A204.1 (cell line): ENCODE data around the gene COA5.

Experiments
- FAIRE-seq: peaks from 2 replicates; lab custom pipeline; 2012; peaks lifted over from hg19 to GRCh38; lab: Jason Lieb, UNC

Gene COA5

DNA sequence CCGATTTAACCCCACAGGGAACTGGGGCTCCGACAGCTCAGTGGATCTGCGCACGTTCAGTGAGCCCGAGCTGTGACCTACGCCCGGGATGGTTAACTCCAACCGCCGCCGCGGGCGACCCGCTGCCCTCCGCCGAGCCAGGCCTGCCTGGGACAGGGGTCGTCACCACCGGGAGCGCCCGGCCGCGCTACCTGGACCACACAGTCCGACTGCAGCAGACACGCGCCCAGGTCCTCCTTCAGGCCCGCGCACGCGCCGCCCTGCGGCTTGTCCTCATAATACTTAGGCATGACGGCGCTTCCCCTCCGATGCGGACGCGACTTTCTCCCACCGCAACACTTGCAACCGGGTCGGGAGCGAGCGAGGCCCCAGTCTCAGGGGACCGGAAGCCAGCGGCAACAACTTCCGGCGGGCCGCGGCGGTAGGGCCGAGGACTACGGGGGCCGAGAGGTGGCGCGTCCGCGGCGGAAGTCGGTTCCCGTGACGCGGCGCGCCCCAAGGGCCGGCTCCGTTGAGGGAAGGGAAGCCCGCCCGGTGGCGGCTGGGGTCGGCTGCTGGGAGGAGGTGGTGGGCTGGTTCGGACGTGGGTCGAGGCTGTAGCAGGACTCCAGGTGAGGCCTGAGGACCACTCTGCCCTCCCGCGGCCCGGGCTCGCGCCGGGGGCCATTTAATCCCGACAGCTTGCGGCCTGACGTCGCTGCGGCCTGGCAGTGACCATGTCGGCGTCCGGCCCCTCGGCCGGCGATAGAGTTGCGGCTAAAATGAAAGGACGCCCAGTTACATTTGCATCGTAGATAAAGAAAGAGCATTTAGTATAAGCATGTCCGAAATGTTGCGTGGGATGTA, at the start of gene COA5, which contains the start of gene UNC50:
COA5 (minus strand) TSS at position 397 of the 846 bp plus-strand sequence; CDS start at position 290, 107 bp downstream.
UNC50 (plus strand) TSS at position 474 of the 846 bp plus-strand sequence. CDS start 1,171 bp downstream, outside the sequence.
- no peak for FAIRE-seq

- FAIRE-seq = no peak
Measured at GRCh38 chr2:98656800-98657199, 48.5 kb upstream of the COA5 start.

DNA sequence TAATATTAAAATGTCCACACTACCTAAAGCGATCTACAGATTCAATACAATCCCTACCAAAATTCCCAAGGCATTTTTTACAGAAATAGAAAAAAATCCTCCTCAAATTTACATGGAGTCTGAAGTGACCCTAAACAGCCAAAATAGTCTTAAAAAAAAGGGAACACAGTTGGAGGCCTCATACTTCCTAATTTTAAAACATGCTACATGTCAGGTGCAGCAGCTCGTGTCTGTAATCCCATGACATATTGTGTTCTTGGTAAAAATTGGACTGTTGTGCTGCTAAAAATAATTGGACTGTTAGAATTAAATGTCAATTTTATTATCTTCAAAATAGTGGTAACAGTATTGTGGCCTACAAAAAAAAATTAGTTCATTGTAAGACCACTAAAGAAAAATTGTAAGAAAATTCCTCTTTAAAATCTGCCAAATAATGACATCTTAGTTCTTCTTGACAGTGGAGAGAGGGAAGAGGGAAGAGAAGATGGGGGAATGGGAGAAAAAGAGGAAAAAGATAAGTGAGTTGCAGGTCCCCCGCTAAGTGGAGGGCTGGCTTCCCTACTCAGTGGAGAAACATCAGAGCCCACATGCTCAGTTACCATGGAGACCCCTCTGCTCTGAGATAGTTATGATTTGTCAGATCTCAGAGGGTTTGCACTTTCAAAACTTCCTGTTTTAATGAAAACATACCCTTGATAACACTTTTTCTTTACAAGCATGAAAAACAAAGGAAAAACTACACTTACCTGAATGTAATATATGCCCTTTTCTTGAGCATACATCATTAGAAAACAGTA, 46.6 kb upstream of the COA5 start:
- FAIRE-seq = no peak

GRCh38 chr2:98650998-98651397, 42.7 kb upstream of the COA5 start:
- no peak for FAIRE-seq

GRCh38 chr2:98649992-98650375, 41.7 kb upstream of the COA5 start:
- FAIRE-seq = no peak

- no peak for FAIRE-seq
Measured at GRCh38 chr2:98649135-98649991, 41.1 kb upstream of the COA5 start.

- no peak for FAIRE-seq
Measured at GRCh38 chr2:98648451-98648850, 40.1 kb upstream of the COA5 start.

DNA sequence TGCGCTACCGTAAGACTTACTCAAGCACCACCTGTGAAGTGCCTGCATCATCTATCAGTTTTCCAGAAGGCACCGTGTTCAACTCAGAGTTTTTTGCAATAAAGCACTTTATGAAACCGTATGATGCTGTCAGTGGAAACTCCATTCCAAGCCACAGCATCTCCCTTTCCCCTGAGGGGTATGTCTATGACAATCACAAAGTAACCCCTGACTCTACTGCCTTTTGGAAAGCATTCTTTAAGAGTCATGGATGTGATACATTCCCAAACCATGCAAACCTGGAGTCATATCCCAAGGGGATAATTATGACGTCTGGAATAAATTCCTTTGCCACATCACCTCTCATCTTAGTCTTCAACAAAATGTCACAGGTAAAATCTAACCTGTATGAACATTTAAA, 39.3 kb upstream of the COA5 start:
- no peak for FAIRE-seq

- no peak for FAIRE-seq
Measured at GRCh38 chr2:98643496-98644100, 35.3 kb upstream of the COA5 start.

- FAIRE-seq = no peak
Measured at GRCh38 chr2:98637401-98638147, 29.3 kb upstream of the COA5 start.

DNA sequence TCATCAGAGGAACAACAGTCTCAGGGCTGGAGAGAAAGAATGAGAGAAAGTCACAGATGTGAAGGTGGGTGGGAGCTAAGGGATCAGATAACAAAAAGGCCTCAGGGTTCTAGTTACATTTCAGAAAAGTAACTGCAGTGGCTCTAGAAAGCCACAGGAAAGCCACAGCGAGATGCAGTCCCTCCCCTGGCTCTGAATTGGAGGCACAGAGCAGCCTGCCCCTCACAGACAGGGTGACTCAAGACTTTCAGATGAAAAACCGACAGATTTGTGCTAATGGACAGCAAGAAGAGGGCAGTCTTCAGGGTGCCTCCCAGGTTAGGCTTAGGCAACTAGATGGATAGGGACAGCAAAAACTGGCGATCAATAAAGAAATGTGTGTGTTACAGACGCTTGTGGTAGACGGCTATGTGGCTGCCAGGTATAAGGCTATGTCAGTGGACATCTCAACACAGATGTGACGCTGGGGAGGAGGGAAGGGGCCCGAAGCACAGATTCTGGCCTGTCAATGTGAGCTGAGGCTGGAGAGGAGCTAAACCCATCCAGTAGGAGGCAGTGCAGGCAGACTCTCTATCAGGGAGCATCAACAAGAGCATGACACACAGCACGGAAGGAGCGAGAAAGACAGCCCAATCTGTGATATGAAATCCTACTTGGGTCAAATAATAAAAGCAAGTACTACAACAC, 26.2 kb upstream of the COA5 start:
- FAIRE-seq = no peak

- FAIRE-seq = no peak
Measured at GRCh38 chr2:98632351-98632750, 24.0 kb upstream of the COA5 start.

DNA sequence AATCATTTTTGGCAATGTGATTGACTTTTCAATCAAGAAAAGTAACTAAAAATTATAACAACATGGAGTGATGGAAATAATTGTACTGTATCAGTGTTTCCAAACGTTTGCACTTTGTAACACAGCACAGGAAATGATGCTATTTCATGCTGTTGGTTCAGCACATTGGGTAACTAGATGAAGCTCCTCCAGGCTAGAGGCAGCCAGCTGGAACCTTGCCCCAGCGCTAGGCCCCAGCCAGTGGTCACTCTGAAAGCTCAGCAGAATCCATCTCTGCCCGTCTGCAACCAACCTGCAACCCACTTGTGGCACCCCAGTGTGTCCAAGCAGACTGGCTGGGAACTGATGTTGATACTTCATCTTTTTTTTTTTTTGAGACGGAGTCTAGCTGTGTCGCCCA, 15.3 kb upstream of the COA5 start:
- FAIRE-seq = no peak

- FAIRE-seq = no peak
Measured at GRCh38 chr2:98617149-98617548, 8.8 kb upstream of the COA5 start.

GRCh38 chr2:98615481-98615880, 7.2 kb upstream of the COA5 start:
- FAIRE-seq = no peak

- no peak for FAIRE-seq
Measured at GRCh38 chr2:98614024-98614739, 5.9 kb upstream of the COA5 start.

DNA sequence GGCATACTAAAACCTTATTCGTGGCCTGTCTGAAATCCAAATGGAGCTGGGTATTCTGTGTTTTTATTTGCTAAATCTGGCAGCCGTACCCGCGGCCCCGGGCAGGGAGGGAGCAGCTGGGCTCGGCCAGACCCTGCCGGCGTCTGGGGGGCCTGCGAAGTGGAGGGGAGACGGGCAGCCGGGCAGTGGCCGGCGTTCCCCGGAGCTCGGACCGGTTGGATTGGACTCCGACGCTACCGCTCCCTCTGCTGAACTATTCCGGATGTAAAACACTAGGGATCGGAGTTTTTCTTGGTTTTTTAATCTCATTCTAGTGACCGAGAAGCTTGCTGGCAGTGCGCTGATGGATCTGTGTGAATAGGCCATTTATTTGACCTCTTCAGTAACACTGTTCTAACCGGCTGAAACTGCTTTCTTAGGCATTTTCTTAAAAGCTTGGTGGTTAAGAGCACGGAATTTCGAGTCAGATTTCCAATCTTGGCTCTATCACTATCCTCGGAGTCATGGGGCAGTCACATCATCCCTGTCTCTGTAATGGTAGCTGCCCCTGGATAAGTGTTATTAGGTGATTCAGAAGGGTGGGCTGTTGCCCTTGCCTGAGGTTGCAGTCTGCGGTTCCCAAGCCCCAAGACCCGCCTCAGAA, 771 bp upstream of the COA5 start:
- FAIRE-seq = no peak

DNA sequence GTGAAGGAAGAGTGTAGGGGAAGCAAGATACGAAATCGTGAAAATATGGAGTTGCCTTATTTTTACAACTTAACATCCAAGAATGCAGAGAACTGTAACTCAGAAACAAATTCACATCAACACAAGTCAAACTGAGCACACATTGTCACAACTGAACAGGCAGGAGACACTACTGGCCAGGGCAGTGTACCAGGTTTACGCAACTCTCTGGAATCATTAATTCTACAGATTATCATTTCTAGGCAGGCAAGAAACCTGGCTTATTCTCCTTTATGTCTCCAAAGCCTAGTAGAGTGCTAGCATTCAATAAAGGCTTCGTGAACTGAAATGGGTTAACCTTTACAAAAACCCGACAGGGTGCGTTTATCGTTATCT, 584 bp downstream of the COA5 start:
- FAIRE-seq = no peak

DNA sequence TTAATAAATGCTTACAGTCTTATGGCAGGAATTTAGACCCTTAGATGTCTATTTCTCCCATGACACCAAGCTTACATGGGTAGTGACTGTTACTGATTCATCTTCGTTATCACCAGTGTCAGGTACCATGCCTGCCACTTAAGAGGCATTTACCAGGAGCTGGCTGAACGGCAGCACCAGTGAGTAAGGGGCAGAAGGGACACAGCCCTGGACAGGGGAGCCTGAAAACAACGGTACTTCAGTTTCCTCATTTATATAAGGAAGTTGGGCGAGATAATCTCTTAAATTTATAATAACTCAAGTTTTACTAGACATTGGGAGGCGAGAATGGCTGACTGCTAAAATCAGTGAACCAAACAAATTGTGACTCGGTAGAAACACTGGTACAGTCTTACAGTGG, 1.2 kb downstream of the COA5 start:
- no peak for FAIRE-seq

GRCh38 chr2:98606431-98606830, 1.9 kb downstream of the COA5 start:
- no peak for FAIRE-seq
